CMK (cell line): ENCODE results near the gene RECQL5.
"Not testable (repeated sequence)": the region's sequence is repeated elsewhere in the genome, so short reads cannot be mapped to it uniquely, and the experiment has no call there.

Experiments used
- DNase-seq: peaks from one replicate; pipeline ENCODE4 v3.0.0-alpha.2; 2010; ENCODE audit warnings: low read depth

The RECQL5 gene

GRCh38 chr17:75616521-75617122 is 50.3 kb downstream of the RECQL5 start:
- no peak for DNase-seq

- DNase-seq = no peak
Measured at GRCh38 chr17:75615301-75615700, 51.7 kb downstream of the RECQL5 start.

GRCh38 chr17:75614556-75615270 is 52.2 kb downstream of the RECQL5 start:
- DNase-seq = no peak

- DNase-seq = no peak
Measured at GRCh38 chr17:75614006-75614405, 52.9 kb downstream of the RECQL5 start.

GRCh38 chr17:75612906-75613626 is 53.9 kb downstream of the RECQL5 start:
- DNase-seq = no peak

GRCh38 chr17:75611851-75612429 is 55.0 kb downstream of the RECQL5 start:
- DNase-seq = no peak

GRCh38 chr17:75610103-75610984 is 56.6 kb downstream of the RECQL5 start:
- no peak for DNase-seq

GRCh38 chr17:75607086-75607485 is 59.9 kb downstream of the RECQL5 start:
- no peak for DNase-seq

GRCh38 chr17:75605790-75606189 is 61.2 kb downstream of the RECQL5 start:
- no peak for DNase-seq

GRCh38 chr17:75604034-75604695 is 62.8 kb downstream of the RECQL5 start:
- DNase-seq = no peak

- no peak for DNase-seq
Measured at GRCh38 chr17:75603123-75603522, 63.8 kb downstream of the RECQL5 start.

GRCh38 chr17:75602644-75603043 is 64.3 kb downstream of the RECQL5 start:
- DNase-seq = no peak

GRCh38 chr17:75601057-75601987 is 65.6 kb downstream of the RECQL5 start:
- no peak for DNase-seq

- DNase-seq = no peak
Measured at GRCh38 chr17:75596320-75597087, 70.5 kb downstream of the RECQL5 start.

GRCh38 chr17:75595920-75596313 is 71.0 kb downstream of the RECQL5 start:
- no peak for DNase-seq

- no peak for DNase-seq
Measured at GRCh38 chr17:75595284-75595919, 71.6 kb downstream of the RECQL5 start.

- no peak for DNase-seq
Measured at GRCh38 chr17:75594499-75595283, 72.3 kb downstream of the RECQL5 start.

GRCh38 chr17:75593430-75593829 is 73.5 kb downstream of the RECQL5 start:
- DNase-seq = not testable (repeated sequence)
